ENCODE measurements around the gene PDE3B. TPM values are rescaled to one million over a fixed set of nuclear protein-coding genes. Genes with fewer than 3 reads are reported as not detected.

The PDE3B gene
- total and polyA plus RNA-seq, 9 of the 15 experiments (the other 6 are each of a cell fraction or from before 2014, with no cell fraction given): 2.3 to 22.5 (median 12.2) TPM

GRCh38 chr11:14748090-14748489 lies 104.5 kb downstream of the PDE3B start (continued):
- no peak for TF ChIP-seq REST (IDR thresholded peaks at IDR 0.05; ENCODE audit: borderline replicate concordance)
- TF ChIP-seq REST (CRISPR knock-in tag; IDR thresholded peaks at IDR 0.05; ENCODE audit: low read depth): no peak
- TF ChIP-seq PATZ1 (CRISPR knock-in tag; IDR thresholded peaks at IDR 0.05; ENCODE audit: borderline replicate concordance): no peak
- TF ChIP-seq NR2F6 (CRISPR knock-in tag; IDR thresholded peaks at IDR 0.05): no peak
- no peak for TF ChIP-seq ZC3H11A (IDR thresholded peaks at IDR 0.05; ENCODE audit: low read depth, low read length)
- no peak for TF ChIP-seq SIN3A (IDR thresholded peaks at IDR 0.05; ENCODE audit: borderline replicate concordance in 2 of 2, control insufficient read depth in 1 of 2, low read depth in 2 of 2, low read length in 2 of 2)
- no peak for TF ChIP-seq POLR3A (IDR thresholded peaks at IDR 0.05; ENCODE audit: borderline replicate concordance, extremely low read depth, insufficient read depth, insufficient read length)
- TF ChIP-seq GABPB1 (CRISPR knock-in tag; IDR thresholded peaks at IDR 0.05): no peak
- TF ChIP-seq RFX1 (IDR thresholded peaks at IDR 0.05): no peak

Data from K562 (cell line).